ENCODE data around the gene RHEBL1.

The RHEBL1 gene

DNA sequence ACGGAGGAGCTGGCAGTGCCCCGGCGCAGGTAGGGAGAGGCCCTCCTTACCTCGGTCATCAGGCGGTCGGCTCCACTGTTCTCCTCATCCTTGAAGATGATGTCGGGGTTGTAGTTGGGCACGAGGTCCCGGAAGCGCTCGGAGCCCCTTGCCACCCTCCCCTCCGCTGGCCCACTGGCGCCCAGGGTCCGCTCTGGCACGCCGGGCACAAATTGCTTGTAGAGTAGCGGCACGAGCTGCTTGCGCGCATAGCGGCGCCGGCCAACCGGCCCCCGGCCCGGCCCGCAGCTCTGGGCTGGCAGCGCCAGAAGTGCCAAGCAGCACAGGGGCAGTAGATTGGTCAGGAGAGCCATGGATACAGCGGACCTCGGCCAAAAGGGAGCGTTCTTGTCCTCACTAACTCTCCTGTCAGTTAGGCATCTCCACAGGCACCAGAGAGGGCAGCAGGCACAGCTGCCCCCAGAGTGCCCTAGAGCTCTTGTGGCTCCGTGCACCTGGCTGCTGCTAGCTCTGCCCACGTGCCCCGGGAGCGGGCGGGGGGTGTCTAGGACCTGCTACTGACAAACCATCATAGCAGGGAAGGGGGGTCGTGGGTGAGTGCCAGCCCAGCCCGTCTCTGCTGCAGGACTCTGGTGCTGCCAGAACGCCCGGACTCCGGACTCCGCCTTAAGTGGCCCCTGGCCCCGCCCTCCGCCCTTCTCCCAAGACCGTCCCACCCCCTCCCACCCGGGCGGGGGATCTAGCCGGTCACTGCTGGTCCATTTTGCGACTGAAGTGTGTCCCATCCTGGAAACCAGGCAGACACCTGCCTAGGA is 24.6 kb upstream of the RHEBL1 start, which contains the start of gene DHH:
Gene DHH, minus strand, starts transcription at position 642 of the 815 bp plus-strand sequence. Its CDS starts 289 bp downstream, at position 353.
- TF ChIP-seq, protein P1, sequence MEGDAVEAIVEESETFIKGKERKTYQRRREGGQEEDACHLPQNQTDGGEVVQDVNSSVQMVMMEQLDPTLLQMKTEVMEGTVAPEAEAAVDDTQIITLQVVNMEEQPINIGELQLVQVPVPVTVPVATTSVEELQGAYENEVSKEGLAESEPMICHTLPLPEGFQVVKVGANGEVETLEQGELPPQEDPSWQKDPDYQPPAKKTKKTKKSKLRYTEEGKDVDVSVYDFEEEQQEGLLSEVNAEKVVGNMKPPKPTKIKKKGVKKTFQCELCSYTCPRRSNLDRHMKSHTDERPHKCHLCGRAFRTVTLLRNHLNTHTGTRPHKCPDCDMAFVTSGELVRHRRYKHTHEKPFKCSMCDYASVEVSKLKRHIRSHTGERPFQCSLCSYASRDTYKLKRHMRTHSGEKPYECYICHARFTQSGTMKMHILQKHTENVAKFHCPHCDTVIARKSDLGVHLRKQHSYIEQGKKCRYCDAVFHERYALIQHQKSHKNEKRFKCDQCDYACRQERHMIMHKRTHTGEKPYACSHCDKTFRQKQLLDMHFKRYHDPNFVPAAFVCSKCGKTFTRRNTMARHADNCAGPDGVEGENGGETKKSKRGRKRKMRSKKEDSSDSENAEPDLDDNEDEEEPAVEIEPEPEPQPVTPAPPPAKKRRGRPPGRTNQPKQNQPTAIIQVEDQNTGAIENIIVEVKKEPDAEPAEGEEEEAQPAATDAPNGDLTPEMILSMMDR (conservative IDR thresholded peaks at IDR 0.05; ENCODE audit: control insufficient read depth, insufficient read depth, low read depth, low read length), result no peak
- H3K4me3 ChIP-seq (ENCODE audit: control insufficient read depth, low read depth, low read length), result no peak within 1 kb of the TSS
- no peak for DNase-seq (ENCODE audit: low read depth)

DNA sequence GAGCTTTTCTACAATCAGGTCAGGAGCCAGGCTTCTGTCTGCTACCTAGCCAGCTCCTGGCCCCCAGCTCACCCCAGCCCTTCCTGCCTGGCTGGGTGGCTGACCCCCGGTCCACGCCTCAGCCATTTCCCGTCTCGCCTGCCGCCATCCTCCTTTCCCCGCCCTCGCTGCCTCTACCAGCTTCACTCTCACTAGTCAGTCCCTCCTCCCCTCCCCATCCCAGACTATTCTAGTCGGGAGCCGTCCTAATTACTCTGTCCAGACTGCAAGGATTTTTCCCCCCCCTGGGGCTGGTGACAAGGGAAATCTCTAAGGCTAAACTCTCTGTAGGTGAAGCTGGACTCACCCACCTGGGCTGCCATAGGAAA is 24.0 kb upstream of the RHEBL1 start:
- TF ChIP-seq, protein P1 (conservative IDR thresholded peaks at IDR 0.05; ENCODE audit: control insufficient read depth, insufficient read depth, low read depth, low read length), result no peak
- H3K4me3 ChIP-seq (ENCODE audit: control insufficient read depth, low read depth, low read length), result no peak overlapping the region
- DNase-seq (ENCODE audit: low read depth), result no peak

DNA sequence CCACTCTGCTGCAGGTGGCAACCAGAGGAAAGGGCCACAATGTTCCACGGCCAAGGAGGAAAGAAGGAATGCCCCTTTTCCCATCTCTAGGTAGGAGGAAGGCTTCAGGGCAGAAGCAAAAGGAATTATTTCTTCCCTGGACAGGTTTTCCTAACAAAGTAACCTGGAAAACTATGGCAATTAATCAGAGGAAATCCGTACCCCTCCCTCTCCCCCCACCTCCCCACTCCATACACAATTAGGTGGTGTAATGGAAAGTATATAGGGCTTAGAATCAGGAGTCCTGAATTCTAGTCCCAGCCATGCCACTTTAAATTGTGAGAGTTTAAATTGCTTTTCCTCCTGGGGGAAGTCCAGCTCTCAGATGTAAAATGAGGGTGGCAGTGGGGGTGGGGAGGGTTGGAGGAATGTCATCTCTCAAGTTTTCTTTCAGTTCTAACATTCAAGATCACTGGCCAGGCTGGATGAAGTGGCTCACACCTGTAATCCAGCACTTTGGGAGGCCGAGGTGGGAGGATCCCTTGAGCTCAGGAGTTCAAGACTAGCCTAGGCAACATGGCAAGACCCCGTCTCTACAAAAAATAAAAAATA is 23.1 kb upstream of the RHEBL1 start:
- TF ChIP-seq, protein P1 (conservative IDR thresholded peaks at IDR 0.05; ENCODE audit: control insufficient read depth, insufficient read depth, low read depth, low read length), result no peak
- no peak overlapping the region for H3K4me3 ChIP-seq (ENCODE audit: control insufficient read depth, low read depth, low read length)
- no peak for DNase-seq (ENCODE audit: low read depth)

DNA sequence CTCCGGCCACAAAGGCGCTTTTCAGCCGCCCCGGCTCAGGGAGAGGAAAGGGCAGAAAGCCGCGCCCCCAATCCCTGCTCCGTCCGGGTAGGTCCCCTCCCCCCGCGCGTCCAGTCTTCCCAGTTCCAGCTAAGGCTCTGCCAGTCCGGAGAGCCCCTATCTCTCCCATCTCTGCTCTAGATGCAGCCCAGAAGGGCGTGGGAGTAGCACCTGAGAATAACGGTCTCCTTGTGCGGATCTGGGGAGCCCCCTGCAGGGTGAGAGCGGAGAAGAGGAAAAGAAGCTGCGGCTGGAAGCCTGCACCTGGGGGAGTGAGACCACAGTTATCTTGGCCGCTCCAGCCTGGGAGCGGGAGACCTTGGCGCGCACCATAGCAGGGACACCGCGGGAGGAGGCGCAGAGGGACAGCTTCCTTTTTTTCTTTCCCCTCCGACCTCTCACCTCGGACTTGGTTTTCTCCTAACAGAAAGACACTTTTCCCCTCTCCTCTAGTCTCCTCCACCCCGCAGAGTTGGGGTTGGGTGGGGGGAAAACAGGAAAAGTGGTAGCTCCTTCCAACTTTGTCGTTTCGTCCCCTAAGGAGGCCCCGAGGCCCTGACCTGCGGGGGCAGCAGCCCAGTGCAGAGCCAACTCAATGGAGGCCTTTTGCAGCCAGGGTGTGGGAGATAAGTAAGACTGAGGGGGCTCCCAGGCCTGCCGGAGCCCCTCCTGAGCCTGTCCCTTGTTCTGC is 22.5 kb upstream of the RHEBL1 start:
- DNase-seq (ENCODE audit: low read depth), result peak; percentile 41
- TF ChIP-seq, protein P1 (conservative IDR thresholded peaks at IDR 0.05; ENCODE audit: control insufficient read depth, insufficient read depth, low read depth, low read length), result peak; percentile 41
- peak overlapping the region; percentile 28 for H3K4me3 ChIP-seq (ENCODE audit: control insufficient read depth, low read depth, low read length)

DNA sequence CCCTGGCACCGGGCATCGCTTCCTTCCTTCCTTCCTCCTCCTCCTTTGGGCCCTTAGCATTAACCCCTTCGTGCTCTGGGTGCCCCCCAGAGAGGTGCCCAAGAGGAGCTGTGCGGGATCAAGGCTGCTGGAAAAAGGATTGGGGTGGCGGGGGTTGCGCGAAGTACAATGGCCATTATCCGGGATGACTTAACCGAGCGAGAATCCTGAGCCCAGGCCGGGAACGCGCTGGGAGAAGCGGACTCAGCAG is 22.0 kb upstream of the RHEBL1 start:
- no peak for DNase-seq (ENCODE audit: low read depth)
- H3K4me3 ChIP-seq (ENCODE audit: control insufficient read depth, low read depth, low read length), result peak overlapping the region; percentile 28

DNA sequence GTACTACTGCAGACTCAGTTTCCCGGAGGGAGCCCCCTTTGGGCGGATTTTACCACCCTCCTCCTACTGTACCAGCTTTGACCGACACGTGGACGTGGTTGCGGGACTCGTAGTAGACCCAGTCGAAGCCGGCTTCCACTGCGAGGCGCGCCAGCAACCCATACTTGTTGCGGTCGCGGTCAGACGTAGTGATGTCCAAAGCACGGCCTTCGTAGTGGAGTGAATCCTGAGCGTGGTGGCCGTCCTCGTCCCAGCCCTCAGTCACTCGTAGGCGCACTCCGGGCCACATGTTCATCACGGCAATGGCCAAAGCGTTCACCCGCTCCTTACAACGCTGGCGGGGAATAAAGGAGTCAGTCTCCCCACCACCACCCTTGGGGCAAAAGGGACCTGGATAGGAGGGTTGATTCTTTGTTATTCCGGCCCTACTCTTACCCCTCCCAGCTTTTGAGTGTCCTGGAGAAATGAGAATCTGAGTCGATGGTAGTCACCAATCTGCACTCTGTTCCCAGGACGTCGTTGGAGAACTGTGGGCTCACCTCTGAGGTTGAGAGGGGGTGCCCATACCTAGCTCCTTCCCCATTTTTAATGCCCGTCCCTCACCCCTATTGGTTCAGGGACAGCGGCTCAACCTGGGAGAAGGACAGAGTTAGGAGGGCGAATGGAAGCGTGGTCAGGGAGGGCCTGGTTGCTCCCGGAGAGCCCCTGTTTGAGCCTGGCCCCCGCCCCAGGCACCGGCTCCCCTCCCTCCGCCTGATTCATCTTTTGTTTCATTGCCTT is 21.5 kb upstream of the RHEBL1 start:
- H3K4me3 ChIP-seq (ENCODE audit: control insufficient read depth, low read depth, low read length), result no peak overlapping the region
- TF ChIP-seq, protein P1 (conservative IDR thresholded peaks at IDR 0.05; ENCODE audit: control insufficient read depth, insufficient read depth, low read depth, low read length), result no peak
- no peak for DNase-seq (ENCODE audit: low read depth)

More for the DNA sequence above, 22.0 kb upstream of the RHEBL1 start:
- TF ChIP-seq, protein P1 (conservative IDR thresholded peaks at IDR 0.05; ENCODE audit: control insufficient read depth, insufficient read depth, low read depth, low read length), result no peak
